ENCODE measurements around the gene PTPN23.

DNA sequence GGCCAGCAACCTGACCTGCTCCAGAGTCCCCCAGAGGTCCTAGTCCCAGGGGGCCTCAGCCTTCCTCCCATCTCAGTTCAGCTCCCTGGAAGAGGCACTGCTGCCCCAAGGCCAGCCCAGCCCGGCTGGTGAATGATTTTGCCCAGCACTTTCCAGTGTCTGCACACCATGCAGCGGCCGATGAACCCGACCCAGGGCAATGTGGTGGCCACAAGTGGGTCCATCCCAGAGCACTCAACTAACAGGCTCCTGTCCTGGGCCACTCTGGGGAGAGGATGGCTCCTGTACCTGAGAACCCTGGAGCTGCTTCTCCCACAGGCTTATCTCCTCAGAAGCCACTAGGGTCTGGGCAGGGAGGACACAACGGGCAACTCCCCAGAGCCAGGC is 39.2 kb downstream of the PTPN23 start:
- TF ChIP-seq EZH2 (IDR thresholded peaks at IDR 0.05; ENCODE audit: borderline replicate concordance) = no peak
- TF ChIP-seq, protein P1, sequence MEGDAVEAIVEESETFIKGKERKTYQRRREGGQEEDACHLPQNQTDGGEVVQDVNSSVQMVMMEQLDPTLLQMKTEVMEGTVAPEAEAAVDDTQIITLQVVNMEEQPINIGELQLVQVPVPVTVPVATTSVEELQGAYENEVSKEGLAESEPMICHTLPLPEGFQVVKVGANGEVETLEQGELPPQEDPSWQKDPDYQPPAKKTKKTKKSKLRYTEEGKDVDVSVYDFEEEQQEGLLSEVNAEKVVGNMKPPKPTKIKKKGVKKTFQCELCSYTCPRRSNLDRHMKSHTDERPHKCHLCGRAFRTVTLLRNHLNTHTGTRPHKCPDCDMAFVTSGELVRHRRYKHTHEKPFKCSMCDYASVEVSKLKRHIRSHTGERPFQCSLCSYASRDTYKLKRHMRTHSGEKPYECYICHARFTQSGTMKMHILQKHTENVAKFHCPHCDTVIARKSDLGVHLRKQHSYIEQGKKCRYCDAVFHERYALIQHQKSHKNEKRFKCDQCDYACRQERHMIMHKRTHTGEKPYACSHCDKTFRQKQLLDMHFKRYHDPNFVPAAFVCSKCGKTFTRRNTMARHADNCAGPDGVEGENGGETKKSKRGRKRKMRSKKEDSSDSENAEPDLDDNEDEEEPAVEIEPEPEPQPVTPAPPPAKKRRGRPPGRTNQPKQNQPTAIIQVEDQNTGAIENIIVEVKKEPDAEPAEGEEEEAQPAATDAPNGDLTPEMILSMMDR (IDR thresholded peaks at IDR 0.05; ENCODE audit: poor library complexity) = no peak
